Dermis blood vessel endothelial cell (primary cell): ENCODE results near the gene VSIR. TPM values are rescaled to one million over a fixed set of nuclear protein-coding genes. Genes with fewer than 3 reads are reported as not detected.
A peak's percentile ranks its signal among the peaks of the same experiment; 100 is the strongest.

Source experiments
- DNase-seq: peaks from one replicate; pipeline ENCODE4 v3.0.0; 2010
- total RNA-seq: library from RNA; depleted of rRNA; stranded (reverse); fragments of >200 nt; gene quantifications from 2 replicates; pipeline ENCODE4 v1.2.3, GENCODE V29; 2014

Gene VSIR
- total RNA-seq, 1 donor from 2014 or later = 42.2 TPM

DNA sequence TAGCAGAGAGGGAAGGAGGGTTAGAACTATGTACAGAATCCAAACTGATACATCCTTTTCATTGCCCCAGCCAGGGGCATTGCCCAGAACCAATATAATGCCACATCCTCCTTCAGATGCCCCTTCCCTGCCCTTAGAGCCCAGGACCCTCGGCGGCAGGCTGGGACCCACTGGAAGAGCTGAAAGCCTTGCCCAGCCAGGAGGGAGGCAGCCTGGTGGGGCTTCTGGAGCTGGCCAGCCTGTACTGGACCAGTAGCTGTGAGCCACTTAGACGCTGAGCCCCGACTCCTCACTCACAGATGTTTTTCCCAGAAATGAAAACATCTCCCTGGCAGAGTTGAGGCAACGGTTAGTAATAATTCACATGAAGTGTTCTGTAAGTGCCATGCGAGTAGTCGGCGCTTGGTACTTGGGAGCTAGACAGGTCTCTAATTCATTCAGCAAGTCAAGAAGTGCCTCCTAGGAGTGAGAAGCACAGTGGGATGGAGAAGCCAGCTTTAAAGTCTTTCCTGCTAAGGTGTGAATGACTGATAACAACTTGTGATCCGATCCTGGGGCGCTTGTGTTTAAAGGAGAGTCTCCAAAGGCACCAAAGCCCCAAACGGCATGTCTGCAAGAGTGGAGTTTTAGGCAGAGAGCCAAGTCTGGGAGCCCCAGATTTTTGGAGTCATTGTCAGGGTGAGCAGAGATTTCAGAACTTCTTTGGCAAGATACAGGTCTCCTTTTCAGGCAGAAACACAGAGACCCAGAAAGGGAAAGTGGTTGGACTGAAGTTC is 9.8 kb downstream of the VSIR start:
- DNase-seq = no peak

DNA sequence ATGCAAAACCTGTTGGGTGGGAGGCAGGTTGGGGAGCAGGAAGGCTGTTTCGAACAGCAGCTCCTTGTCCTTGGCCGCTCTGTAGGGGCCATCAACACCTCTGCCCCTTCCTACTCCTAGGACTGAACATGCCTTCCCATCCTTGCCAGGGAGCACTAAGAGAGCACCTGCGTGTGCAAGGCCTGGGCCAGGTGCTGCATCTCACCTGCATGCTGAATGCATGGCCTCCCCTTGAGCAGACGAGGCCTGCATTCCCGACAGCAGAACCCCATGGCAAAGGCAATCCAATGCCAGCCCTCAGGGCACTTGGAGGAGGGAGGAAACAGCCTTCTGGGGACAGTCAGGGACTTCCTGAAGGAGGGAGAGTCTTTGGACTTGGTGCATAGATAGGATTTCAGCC is 11.0 kb downstream of the VSIR start:
- no peak for DNase-seq

DNA sequence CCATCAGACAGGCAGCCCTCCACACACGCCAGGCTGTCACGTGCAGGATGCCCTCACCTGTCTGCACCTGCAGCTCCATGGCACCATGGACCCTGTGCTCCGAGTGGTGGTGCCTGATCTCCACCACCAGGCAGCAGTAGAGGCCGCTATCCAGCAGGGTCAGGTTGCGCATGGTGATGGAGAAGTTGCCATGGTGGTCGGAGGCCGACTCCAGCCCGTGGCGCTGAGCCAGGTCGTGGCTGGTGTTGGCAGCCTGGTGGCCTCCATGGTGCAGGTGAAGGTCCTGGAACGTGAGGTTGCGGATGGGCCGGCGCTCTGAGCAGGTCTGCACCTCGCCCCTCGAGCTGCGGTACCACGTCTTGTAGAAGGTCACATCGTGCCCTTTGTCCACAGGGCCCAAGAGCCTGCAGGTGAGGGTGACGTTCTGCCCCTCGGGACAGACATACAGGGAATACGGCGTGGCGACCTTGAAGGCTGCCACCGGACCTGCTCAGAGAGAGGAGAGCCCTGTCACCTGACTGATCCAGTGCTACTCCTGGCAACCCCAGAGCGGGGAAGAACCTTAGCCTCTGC is 11.7 kb downstream of the VSIR start:
- DNase-seq = no peak

DNA sequence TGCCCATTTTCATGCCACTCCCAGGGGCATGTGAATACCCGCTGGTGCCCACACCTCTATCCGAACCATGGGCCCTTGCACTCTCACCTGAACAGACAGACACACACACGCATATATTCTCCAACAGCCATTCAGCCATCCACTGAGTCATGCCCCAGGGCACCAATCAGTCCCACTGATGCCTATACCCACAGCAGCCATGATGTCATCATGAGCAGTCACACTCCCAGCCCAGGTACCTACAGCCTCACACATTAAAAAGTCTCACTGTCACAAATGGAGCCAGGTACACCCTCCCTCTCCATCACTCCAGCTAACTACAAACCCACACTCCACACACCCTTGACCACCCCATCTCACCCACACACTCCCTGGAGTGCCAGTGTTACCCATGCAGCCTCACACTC is 12.2 kb downstream of the VSIR start:
- DNase-seq = no peak

DNA sequence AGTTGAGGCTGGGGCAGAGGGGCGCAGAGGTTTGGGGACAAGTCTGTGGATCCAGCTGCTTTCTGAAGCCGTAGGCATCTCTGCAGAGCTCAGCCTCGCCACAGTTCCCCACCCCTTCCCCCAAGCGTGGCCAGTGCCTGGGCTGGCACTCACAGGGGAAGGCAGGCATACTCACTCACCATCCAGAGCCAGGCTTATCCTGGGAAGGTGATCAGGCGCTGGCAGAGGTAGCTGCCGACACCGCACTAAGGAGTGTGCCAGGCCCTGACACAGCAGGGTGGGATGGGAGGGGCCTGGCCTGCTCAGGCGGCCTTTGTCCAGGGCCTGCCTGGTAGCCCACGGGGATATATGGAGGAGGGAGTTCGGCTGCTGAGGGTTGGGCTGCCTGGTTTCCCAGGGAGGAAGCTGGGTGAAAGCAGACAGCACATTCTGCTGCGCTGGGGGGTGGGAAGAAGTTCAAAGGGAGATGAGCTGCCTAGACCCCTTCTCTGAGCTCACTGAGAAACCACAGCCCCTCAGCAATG is 15.9 kb downstream of the VSIR start:
- no peak for DNase-seq

DNA sequence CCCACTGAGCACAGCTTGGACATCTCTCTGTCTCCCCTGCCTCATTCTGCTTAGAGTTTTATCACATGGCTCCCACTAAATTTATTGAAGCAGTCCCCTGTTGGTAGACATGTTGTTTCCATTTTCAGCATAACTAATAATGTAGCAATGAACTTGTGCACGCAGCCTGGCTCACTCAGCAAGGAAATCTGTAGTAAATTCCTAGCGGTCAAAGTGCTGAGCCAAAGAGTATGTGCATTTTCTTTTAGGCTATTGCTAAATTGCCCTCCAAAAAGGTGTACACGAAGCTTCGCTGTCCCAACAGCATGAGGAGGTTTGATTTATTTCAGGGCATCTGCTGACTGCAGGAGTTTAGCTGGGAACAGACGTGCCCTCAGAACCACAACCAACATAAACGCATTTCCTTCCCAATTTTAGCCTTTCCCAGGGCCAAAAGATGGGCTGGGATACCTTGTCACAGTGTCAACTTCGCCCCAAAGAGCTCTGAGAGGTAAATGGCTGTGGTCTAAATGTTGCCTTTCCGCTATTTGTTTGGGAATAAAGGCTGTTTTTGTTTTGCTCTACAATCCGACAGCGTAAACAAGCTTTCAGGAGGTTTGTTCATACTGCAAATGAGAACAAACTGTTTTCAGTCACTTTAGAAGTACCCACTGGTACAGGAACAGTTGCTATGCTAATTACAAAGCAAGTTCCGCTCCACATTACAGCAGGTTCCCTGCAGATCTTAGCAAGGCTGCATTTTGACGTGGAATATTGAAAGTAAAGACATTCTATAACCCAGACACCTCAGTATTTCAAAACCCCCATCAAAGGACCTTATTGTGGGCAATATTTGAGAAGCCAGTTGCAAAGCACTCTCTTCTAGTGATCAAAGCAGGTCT is 16.8 kb downstream of the VSIR start:
- DNase-seq = no peak

DNA sequence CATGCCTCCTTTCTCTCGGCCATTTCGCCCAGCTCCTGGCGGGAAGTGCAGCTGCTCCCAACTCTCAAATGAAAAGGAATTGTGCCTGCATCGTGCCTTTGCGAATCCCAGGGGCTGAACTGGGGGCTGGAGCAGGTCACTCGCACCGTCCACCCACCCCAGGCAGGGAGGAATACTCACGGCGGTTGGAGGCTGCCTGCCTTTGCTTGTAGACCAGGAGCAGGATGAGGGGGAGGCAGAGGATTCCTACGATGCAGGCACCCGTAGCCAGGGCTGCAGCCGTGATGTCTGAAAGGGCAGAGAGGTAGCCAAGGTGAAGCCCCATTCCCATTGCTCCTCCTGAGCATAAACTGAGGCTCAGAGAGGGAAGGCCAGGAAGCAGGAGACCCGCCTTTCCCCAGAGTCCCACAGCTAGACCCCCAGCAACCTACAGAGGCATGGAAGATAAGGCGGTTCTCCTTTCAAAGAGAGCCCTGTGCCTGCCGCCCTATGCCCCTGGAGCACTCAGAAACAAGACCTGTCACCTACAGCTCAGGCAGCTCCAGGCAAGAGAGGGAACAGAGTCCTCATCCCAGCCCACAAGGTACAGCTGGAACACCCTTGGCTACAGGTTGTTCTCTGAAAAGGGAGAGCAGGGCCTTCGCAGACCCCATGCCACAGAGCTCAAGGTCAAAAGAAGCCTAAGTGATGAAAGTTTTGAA is 18.0 kb downstream of the VSIR start:
- DNase-seq = no peak

DNA sequence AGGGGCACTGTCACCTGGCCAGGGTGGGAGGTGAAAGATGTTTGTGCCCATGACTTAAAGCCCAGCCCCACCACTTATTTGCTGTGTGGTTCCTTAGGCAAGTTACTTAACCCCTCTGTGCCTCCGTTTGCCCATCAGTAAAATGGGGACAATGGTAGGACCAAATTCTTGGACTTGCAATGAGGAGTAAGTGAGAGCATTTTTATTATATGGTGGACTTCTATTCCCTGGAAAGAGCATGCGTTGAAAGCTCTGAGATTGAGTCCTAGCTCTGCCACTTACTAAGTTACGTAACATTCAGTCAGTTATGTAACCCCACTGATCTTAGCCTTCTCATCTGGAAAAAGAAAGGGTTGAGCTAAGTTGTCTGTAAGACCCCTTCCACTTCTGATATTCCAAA is 18.8 kb downstream of the VSIR start:
- no peak for DNase-seq

DNA sequence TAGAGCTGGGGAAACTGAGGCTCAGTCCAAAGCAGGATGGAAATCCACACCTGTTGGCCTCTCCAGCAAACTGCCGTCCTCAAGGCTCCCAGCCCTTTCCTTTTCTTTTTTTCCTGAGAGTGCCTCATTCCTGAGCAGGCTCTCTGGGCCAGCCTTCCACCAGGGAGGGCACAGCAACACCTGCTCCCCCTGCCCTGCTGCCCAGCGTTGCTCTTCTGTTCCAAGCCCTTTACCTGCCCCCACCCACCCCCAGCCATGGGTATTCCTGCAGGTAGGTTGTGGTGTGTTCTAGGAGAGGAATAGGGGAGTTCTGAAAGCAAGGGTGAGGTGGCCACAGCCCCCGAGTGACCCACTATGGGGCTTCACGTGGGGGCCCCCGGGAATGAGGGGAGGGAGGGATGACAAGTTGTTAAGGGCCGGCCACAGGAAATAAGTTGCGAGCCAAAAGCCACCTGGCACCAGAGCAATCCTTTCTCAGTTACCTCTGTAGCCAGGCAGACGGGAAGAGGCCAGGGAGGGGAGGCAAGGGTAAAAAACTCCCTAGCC is 19.3 kb downstream of the VSIR start:
- no peak for DNase-seq

DNA sequence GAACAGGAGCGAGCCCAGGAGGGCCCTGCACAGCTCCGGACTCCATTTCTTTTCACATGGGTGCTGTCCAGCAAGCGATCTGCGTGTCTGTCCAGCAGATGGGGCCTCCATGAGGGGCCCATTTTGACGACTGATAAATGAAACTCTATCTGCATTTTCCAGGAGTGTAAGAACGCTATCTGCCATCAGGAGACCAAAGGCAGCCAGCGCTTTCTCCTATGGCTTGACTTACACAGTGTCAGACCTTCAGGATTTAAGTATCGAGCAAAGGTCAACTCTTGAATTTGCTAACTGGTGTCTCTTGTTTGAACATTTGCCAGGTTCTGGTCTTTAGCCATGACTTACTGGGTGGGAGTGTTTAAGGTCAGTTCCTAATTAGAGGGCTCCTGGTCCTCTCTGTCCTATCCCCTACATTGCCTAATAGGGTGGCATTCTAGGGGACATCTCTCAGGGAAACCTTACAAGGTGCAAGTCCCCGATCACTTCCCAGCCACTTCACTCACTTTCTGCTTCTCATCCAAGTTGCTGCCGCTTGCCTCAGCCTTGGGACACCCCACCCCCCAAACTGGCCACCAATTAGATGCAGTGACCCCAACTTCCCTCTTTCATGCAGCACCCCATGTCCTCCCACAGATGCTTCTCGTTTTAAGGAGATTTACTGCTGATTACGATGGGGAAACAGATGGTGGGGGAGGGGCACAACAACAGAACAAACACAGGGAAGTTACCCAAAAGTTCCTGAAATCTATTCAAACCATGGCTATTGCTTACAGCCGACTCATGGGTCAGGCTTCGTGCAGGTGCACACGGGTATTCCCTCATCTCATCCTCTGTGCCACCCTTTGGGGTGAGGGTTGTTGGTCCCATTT is 20.0 kb downstream of the VSIR start:
- DNase-seq = no peak

DNA sequence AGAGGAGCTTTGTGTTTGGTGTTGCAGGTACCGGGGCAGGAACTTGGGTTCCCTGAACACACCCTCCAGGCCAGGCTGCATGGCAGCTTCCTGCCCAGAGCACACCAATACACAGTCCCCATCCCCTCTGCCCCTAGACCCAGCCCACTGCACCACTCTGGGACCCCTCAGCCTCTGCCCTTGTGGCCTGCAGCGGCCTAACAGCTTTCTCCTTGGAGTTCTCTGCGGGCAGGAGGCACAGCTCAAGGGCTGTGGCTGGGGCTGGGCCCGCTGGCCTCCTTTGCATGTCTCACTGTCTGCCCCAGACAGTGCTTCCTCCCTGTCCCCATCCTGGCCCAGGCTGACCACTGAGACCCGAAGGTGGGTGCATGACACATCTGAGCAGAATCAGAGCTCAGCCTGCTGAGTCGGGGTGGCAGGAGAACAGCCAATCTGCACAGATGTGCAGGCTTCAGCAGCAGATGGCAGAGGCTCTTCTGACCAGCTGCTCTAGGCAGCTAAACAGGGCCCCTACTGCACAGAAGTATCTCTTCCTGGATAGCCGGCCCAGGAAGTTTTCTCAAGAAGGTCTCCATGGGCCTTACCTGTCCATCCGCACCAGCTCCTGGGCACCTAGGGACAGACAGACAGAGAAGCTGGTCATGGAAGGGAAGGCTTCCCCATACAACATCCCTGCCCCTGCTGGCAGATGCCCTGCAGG is 20.8 kb downstream of the VSIR start:
- no peak for DNase-seq

DNA sequence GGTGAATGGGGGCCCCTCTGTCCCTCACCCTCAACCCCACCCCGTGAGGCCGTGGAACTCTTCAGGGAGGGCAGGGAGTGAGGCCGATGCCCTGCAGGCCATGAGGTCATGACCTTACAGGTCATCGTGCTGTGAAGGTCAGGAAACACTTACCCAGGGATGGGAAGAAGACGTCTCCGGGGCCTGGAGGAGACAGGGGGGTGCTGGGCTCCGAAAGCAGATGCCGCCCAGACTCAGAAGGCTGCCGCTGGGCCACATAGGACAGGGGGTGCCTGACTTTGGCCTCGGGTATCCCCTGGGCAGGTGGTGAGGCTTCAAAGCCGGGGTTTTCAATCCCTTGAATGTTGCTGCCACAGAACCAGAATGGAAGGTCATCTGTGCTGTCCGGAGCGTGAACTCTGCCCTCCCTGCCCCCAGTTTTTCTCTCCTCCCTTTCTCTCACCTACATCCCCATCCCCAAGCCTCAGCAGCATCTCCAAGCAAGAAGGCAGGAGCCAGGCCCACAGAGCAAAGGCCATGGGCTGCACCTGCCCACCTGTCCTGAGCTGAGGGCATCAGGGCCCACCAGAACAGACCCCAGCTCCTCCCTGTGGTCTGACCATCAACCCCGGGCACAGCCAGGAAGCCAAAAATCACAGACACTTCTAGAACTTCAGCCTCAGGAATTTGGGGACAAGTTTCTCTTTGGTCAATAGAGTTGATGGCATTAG is 21.6 kb downstream of the VSIR start:
- no peak for DNase-seq

DNA sequence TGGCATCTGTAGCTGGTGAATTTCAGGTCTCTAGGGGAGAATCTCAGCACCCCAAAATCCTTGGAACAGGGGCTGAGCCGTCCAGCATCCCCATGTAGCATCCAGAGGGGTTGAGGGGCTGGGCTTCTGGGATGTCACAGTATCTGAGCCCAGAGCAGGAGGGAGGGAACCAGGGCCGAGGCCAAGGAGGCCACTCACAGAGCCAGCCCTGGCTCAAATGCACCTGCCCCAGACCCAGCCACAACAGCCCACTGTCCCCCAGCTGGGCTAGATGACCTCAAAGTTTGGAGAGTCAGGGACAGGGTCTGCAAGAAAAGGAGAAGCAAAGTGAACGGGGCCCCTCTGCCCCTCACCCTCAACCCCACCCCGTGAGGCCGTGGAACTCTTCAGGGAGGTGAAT is 22.3 kb downstream of the VSIR start:
- no peak for DNase-seq

DNA sequence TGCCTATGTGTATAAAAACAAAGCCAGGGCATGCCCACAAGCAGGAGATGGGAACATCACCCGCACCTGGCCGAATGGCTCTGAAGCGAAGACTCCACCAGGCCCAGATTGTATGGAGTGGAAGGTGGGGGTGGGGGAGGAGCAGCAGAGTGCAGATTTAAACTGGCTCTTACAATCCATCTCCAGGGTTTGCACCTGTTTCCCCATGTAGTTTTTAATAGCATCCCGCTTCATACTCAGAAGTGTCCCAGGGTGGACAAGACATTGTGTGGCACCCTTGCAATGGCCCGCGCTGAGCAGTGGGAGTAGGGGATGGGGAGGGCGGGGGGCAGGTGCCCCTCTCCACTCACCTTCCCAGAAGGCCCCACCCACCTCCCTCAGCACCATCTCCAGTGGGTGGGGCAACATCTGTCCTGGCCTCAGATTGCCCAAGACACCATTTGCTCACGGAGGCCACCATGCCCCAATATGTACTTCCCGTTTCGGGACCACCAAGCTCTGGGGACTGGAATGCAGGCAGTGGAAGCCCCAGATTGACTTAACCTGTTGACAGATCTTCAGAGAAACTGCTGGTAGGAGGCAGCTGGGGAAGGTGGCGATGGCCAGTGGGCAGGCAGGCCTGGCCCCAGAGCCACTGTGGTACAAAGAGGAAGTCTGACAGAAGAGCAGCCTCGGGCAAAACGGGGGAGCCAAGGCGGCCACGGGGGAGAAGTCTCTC is 23.0 kb downstream of the VSIR start:
- no peak for DNase-seq

DNA sequence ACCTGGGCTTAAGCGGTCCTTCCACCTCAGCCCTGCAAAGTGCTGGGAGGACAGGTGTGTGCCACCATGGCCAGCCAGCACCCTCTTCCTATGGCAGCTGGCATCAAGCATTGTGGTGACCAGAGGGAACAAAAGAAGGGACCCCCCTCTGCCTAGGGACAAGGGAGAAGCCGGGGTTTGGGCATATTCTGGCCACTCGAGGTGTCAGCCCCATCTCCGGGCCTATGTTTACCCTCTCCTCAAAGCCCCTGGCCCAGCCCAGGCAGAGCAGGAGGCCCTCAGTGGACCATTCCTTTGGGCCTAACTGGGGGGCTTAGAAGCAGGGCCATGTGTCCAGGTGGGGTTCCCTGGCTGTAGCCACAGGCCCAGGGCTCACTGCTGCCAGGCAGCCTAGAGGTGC is 23.9 kb downstream of the VSIR start:
- no peak for DNase-seq

DNA sequence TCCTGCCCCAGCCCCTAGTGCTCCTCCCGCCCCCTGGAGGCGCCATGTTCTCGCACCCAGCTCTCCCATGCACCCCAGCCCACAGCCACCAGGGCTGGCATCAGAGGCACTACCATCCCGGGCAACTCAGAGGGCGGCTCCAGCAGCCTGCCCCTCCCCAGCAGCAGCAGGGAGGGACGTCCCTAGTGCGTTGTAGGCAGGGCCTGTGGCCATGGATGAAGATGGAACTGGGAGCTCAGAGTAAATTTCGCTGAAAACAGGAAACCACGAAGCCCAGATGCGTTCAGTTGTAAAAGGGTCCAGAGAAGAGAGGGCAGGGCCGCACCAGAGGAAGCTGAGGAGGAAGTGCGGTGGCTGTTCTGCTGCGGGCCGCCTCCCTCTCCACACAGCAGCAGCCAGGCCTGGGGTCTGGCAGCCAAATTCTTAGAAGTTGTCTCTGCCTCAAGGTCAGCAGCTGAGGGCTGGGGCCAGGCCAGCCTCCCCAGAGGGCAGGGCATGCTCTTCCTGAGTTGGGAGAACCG is 24.6 kb downstream of the VSIR start:
- DNase-seq = peak; percentile 59

DNA sequence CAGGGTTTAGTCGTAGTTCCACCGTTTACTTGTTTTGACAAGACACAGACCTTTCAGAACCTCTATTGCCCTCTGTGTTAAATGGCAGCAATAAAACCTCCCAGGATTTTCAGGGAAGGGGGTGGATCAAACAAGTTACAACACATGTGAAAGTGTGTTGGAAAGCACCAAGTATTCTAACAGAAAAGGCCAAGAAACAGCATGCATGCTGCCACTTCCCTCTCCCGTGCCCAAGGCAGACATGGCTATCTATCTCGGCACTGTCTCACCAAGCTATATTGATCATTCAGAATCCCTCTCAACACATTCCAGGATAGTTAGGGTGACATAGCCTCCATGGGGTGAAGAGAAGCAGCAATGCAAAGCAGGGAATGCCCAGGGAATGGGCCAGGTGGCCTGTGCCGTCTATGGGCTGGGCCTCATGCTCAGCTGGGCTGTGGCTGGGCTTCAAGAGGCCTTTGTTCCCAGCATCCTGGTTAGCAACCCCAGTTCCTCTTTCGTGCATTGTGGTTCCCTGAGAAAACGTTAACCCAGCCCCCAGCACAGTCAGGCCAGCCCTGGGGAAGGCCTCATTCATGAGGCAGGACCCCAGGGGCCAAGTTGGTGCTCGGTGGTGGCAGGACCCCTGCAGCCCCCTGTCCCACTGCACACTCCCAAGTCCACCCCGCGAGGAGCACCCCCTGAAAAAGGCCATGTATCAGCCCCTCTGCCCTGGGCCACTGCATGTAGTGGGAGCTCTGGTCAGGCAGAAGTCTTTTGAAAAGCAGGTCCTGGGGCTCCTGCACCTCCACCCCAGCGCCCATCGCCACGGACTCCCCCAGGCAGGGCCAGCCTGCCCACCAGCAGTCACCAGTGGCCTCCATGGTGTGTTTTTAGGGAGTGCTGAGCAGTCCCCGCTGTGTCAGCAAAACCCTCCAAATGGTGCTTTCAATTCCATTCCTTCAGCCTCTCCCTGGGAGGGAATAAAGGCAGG is 25.5 kb downstream of the VSIR start:
- peak; percentile 67 for DNase-seq

DNA sequence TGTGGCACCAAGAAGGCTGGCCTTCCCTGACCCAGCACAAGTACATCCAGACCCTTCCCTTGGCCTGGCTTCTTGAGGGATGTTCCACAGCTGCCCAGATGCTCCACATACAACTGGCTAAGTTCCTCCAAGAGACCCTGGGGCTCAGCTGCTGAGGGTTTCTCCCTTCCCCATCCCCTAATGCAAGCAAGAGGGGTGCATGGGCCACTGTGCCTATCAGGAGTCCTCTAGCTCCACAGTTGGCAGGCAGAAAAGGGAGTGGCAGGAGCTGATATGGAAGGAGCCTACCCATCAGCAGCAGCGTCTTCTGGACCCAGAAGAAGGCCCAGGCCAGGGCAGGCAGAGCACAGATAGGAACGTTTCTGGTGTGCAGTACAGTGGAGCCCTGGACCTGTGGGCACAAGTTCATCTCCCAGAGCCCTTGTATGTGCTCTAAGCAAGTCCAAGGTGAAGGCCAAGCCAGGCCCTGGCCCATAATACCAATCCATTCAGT is 26.2 kb downstream of the VSIR start:
- no peak for DNase-seq
